Measurements from ENCODE around the gene ARL8B.
"Not testable (repeated sequence)": the region's sequence is repeated elsewhere in the genome, so short reads cannot be mapped to it uniquely, and the experiment has no call there.

Gene ARL8B

DNA sequence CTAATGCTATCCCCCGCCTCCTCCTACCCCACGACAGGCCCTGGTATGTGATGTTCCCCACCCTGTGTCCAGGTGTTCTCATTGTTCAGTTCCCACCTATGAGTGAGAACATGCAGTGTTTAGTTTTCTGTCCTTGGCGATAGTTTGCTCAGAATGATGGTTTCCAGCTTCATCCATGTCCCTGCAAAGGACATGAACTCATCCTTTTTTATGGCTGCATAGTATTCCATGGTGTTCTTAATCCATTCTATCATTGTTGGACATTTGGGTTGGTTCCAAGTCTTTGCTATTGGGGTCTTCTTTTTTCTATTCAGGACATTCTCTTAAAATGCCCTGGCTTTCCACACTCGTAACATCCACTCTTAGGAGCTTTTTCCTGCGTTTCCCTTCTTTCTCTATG, 25.1 kb downstream of the ARL8B start:
- not testable (repeated sequence) for DNase-seq (ENCODE audit: low spot score)

- no peak for DNase-seq (ENCODE audit: low spot score)
Measured at GRCh38 chr3:5149306-5149880, 27.3 kb downstream of the ARL8B start.

- DNase-seq (ENCODE audit: low spot score) = no peak
Measured at GRCh38 chr3:5151586-5151985, 29.5 kb downstream of the ARL8B start.

DNA sequence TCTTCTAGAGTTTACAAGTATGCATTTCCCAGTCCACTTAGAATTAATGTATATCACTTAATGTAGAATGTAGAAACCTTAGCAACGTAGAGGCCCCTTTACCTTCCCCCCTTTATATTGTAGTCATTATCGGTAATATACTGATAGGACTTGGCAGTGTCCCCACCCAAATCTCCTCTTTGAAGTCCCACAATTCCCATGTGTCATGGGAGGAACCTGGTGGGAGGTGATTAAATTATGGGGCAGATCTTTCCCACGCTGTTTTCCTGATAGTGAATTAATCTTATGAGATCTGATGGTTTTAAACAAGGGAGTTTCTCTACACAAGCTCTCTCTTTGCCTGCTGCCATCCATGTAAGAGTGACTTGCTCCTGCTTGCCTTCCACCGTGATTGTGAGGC, 31.0 kb downstream of the ARL8B start:
- DNase-seq (ENCODE audit: low spot score) = no peak

GRCh38 chr3:5155241-5155640, 33.1 kb downstream of the ARL8B start:
- DNase-seq (ENCODE audit: low spot score) = no peak

DNA sequence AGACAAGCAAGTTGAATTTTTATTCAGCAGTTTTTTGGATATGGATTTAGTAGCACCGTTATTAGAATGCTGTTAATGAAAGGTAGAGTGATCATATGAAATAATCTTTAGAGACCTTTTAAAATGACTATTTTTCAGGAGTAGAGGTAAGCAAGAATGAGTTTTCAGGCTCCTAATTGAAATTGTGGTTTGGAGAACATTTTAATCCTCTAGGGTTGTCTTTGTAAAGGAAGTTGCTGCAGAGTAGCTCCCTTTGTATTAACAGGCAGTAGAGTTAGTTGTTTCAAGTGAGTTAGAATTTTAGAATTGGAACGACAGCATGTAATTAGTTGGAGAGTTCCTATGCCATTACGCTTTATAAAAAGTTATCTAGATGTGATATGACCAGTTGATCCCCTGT, 38.2 kb downstream of the ARL8B start:
- DNase-seq (ENCODE audit: low spot score) = no peak

DNA sequence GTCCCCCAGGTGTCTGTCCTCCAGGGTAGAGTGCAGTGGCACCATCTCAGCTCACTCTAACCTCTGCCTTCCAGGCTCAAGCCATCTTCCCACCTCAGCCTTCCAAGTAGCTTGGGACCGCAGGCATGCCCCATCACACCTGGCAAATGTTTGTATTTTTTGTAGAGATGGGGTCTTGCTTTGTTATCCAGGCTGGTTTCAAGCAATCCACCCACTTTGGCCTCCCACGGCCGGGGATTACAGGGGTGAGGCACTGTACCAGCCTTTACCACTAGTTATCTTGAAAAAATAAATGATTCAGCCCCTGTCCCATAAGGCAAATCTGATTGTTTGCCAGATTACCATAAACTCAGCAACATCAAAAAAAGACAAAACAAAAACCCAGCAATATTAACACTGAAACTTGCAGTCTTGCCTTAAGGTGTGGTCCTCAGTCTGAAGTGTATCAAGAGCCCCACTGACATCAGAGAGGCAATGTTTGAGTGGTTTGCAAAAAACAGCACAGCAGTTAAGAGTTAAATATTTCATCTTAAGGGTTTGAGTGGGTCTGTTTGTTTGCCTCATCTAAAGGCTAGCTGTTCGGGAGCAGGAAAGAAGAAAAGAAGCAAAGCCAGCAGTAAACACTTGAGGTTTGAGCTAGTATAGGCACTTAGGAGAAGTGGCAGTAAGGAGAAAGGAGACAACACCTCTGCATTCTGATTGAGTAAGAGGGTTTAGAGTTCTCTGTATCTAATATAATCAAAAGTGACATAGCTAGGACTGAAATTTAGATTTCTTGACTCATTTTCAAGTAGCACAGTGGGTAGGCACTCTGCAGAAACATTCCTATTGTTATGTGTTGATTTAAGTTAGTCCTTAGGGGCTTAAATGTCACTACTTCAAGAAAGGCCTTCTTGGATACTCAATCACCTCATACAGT, 39.1 kb downstream of the ARL8B start:
- DNase-seq (ENCODE audit: low spot score) = no peak

GRCh38 chr3:5162102-5162501, 40.0 kb downstream of the ARL8B start:
- peak; percentile 78 for DNase-seq (ENCODE audit: low spot score)

DNA sequence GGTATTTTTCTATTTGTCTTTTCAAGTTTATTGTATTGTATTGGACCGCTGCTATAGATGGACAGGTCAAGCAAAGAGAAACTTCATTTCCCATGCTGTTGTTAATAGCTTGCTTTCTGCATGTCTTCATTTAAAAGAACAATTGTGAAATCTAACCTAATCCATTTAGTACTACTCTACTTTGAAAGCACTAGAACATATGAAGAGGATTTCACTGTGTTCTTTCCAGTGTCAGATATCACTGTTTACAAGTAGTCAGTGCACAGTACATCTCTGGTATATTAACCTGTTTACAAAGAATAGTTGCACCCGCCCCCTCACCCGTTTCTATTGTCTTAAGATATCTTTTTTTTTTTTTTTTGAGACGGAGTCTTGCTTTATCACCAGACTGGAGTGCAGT, 43.6 kb downstream of the ARL8B start:
- DNase-seq (ENCODE audit: low spot score) = no peak

DNA sequence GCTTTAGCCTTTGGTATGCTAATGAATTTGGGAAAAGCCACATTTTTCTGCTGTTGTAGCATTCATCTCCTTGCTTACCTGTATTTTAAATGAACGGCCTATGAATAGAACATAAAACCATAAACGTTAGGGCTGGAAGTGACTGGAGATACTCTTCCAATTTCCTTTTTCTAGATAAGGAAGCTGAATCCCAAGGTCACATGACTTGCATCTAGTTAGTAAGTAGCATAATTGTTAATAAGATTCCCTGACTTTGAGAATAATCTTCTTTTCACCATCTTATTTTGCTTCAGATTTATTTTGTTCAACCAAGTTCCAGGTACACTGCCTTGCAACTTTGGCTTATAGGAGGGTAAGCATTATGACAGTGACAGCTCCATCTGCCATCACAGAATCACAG, 44.8 kb downstream of the ARL8B start:
- no peak for DNase-seq (ENCODE audit: low spot score)

- no peak for DNase-seq (ENCODE audit: low spot score)
Measured at GRCh38 chr3:5168110-5168509, 46.0 kb downstream of the ARL8B start.

GRCh38 chr3:5169807-5170206, 47.7 kb downstream of the ARL8B start:
- DNase-seq (ENCODE audit: low spot score) = no peak

DNA sequence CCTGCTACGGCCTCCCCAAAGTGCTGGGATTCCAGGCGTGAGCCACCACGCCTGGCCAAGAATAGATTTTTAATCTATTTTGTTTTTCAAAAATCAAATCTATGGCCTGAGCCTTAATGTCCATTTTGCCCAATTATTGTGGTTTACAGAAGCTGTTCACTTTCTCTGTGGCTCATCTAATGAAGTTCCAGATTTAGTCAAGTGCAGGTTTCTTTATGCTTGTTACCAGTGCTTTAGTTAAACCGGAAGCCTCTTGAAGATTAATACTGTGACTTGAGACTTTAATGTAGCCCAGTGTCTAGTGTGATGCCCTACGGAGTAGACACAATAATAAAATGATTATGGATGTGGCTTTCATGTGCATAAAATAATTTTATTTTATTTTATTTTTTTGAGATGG, 48.9 kb downstream of the ARL8B start:
- no peak for DNase-seq (ENCODE audit: low spot score)

GRCh38 chr3:5172018-5172417, 49.9 kb downstream of the ARL8B start:
- DNase-seq (ENCODE audit: low spot score) = no peak

GRCh38 chr3:5179036-5179435, 56.9 kb downstream of the ARL8B start:
- DNase-seq (ENCODE audit: low spot score) = not testable (repeated sequence)

- no peak for DNase-seq (ENCODE audit: low spot score)
Measured at GRCh38 chr3:5181469-5182141, 59.5 kb downstream of the ARL8B start.

- not testable (repeated sequence) for DNase-seq (ENCODE audit: low spot score)
Measured at GRCh38 chr3:5183714-5184113, 61.6 kb downstream of the ARL8B start.

GRCh38 chr3:5184499-5184898, 62.4 kb downstream of the ARL8B start:
- no peak for DNase-seq (ENCODE audit: low spot score)

- no peak for DNase-seq (ENCODE audit: low spot score)
Measured at GRCh38 chr3:5185093-5185673, 63.1 kb downstream of the ARL8B start.

- no peak for DNase-seq (ENCODE audit: low spot score)
Measured at GRCh38 chr3:5186089-5186857, 64.2 kb downstream of the ARL8B start.

DNA sequence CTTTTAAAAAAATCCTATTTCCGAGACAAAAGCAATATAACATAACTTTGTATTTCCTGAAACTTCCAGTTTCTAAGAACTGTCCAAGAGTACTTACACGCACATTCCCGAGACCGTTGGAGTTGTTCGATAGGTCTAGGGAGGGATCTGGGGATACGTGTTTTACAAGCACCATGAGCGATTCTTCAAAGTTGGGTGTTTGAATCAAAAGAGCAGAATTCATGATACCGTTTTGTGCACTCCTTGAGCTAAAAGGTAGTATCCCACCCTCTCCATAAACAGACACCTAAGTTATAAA, 64.7 kb downstream of the ARL8B start:
- DNase-seq (ENCODE audit: low spot score) = no peak

All from kidney tubule cell (primary cell).